ENCODE measurements around the gene SMYD5. TPM values are rescaled to one million over a fixed set of nuclear protein-coding genes. Genes with fewer than 3 reads are reported as not detected.

Gene SMYD5
- total and polyA plus RNA-seq, 9 of the 15 experiments (the other 6 are each of a cell fraction or from before 2014, with no cell fraction given): 11.4 to 56.8 (median 32.0) TPM

GRCh38 chr2:73233932-73234832, 20.1 kb downstream of the SMYD5 start, which contains the start of gene CCT7 (continued):
- TF ChIP-seq ETS1 (conservative IDR thresholded peaks at IDR 0.05; ENCODE audit: control insufficient read depth, low read depth, low read length): no peak; the same call in 1 of the 2 replicates
- TF ChIP-seq CBX1 (IDR thresholded peaks at IDR 0.05; ENCODE audit: low read depth): 0 out of 2 replicates have a peak, but pooled peaks have one; percentile 76
- peak; percentile 53 for TF ChIP-seq PRPF4 (IDR thresholded peaks at IDR 0.05; ENCODE audit: insufficient read depth, low read depth, low read length, poor library complexity, severe bottlenecking)
- TF ChIP-seq TRIM24 (IDR thresholded peaks at IDR 0.05): peak in 1 of 2 experiments; percentile 77; a peak in 2 of 4 replicates
- TF ChIP-seq PHF8 (IDR thresholded peaks at IDR 0.05; ENCODE audit: borderline replicate concordance, low read length): peak; percentile 95
- no peak for TF ChIP-seq ZNF584 (CRISPR knock-in tag; IDR thresholded peaks at IDR 0.05; ENCODE audit: low read depth)
- TF ChIP-seq NBN (IDR thresholded peaks at IDR 0.05; ENCODE audit: low read depth): 0 out of 2 replicates have a peak, but pooled peaks have one; percentile 45
- TF ChIP-seq ZNF140 (CRISPR knock-in tag; IDR thresholded peaks at IDR 0.05): no peak
- peak; percentile 97 for TF ChIP-seq BRD9 (IDR thresholded peaks at IDR 0.05; ENCODE audit: low read depth, partially characterized antibody)
- peak; percentile 28 for TF ChIP-seq E2F8 (IDR thresholded peaks at IDR 0.05; ENCODE audit: low read depth, partially characterized antibody)
- no peak for TF ChIP-seq ARID3A (IDR thresholded peaks at IDR 0.05; ENCODE audit: borderline replicate concordance, low read depth, low read length)
- no peak for TF ChIP-seq KDM1A (IDR thresholded peaks at IDR 0.05)
- peak; percentile 45; the same call in 1 of the 2 replicates for TF ChIP-seq ESRRA (IDR thresholded peaks at IDR 0.05; ENCODE audit: borderline replicate concordance, low read depth)
- no peak for TF ChIP-seq STAG1 (CRISPR knock-in tag; IDR thresholded peaks at IDR 0.05; ENCODE audit: borderline replicate concordance)
- TF ChIP-seq TAF1 (IDR thresholded peaks at IDR 0.05; ENCODE audit: control insufficient read depth, extremely low read depth, insufficient read depth, low read length, severe bottlenecking): peak; percentile 99
- 0 out of 2 replicates have a peak, but pooled peaks have one; percentile 34 for TF ChIP-seq TEAD4 (IDR thresholded peaks at IDR 0.05; ENCODE audit: low read length)
- no peak for TF ChIP-seq TEAD4 (CRISPR knock-in tag; IDR thresholded peaks at IDR 0.05; ENCODE audit: borderline replicate concordance)
- TF ChIP-seq TRIM25 (IDR thresholded peaks at IDR 0.05; ENCODE audit: borderline replicate concordance): no peak

Data from K562 (cell line).